ENCODE results near the gene HUWE1. TPM values are rescaled to one million over a fixed set of nuclear protein-coding genes. Genes with fewer than 3 reads are reported as not detected.
"Not testable (repeated sequence)": the region's sequence is repeated elsewhere in the genome, so short reads cannot be mapped to it uniquely, and the experiment has no call there.

Gene HUWE1
- total RNA-seq, 2 donors from 2014 or later = 116 to 169 TPM

DNA sequence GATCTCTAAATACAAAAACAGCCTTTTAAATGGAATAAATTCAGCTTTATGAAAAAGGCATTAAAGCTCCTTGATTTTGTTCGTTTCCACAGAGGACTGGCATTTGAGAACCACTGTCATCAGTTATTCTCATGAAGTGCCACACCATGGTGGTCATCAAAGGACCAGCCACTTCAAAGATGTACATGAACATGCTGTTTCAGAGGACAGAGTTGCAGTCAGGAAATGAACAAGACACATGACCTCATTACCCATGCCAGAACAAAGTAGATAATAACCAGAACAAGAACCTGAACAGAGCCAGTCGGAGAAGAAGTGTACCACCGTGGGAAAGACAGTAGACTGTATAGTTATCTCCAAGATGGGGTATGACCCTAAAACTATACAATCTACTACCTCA, 129.7 kb downstream of the HUWE1 start:
- Histone ChIP-seq H3K27ac (no peak overlapping the region), H3K4me3 (no peak overlapping the region)

DNA sequence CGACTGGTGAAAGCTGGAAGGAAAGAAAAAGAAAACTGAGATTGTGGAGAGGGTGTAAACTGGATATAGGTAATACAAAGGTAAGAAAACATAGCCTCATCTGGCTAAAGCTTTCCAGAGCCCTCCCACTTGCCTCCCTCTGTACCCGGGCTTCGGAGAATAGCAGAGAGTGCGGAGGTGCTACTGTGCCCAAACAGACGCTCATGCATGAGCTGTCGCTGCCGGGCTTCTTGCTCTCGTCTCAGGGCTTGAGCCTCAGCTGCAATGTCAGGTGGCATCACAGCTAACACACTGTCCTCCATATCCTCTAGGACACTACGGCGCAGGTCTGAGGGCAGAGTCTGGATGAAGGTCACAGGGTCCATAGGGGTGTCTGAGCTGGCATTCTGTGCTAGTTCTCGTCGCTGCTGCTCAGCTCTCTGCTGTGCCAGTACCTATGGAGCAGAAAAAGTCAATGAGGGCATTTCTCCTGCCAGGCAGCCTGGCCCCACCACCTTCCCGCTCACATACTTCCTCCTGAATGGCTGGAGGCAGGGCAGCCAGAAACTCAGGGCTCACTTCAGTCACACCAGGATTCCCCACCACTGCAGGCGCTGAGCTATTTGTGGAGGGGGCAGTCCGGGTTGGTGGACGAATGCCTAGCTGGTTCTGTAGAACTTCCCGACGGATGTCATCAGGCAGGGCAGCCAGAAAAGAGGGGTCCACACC, 135.6 kb downstream of the HUWE1 start:
- Histone ChIP-seq H3K27me3 (no peaks in the 10 kb centered on the region), H3K9ac (ENCODE audit: low read depth in 2 of 2, low read length in 2 of 2) (no peak overlapping the region), H3K4me1 (no peaks in the 10 kb centered on the region), H3K4me3 (no peak overlapping the region), H3K9me3 (no peaks in the 10 kb centered on the region), H3K36me3 (peaks cover 8% of the 10 kb centered on the region), H3K27ac (no peak overlapping the region)
- intact Hi-C loops (cut with DNase I) = no loop called here
- TF ChIP-seq CTCF (IDR thresholded peaks at IDR 0.05) = no peak
- no peak for DNase-seq

More for the DNA sequence above, 129.7 kb downstream of the HUWE1 start:
- intact Hi-C loops (cut with DNase I) = no loop called here
- Histone ChIP-seq H3K36me3 (no peaks in the 10 kb centered on the region), H3K9me3 (no peaks in the 10 kb centered on the region), H3K27me3 (no peaks in the 10 kb centered on the region), H3K4me1 (no peaks in the 10 kb centered on the region), H3K9ac (ENCODE audit: low read depth in 2 of 2, low read length in 2 of 2) (no peak overlapping the region)
- DNase-seq = no peak
- no peak for TF ChIP-seq CTCF (IDR thresholded peaks at IDR 0.05)

GRCh38 chrX:53547668-53548067, 138.9 kb downstream of the HUWE1 start:
- Histone ChIP-seq H3K4me3 (no peak overlapping the region), H3K9me3 (no peaks in the 10 kb centered on the region), H3K27me3 (no peaks in the 10 kb centered on the region), H3K4me1 (no peaks in the 10 kb centered on the region), H3K9ac (ENCODE audit: low read depth in 2 of 2, low read length in 2 of 2) (no peak overlapping the region), H3K36me3 (peaks cover 12% of the 10 kb centered on the region), H3K27ac (no peak overlapping the region)
- no peak for TF ChIP-seq CTCF (IDR thresholded peaks at IDR 0.05)
- DNase-seq = no peak
- intact Hi-C loops (cut with DNase I) = no loop called here

- no peak overlapping the region for H3K4me3 ChIP-seq
- intact Hi-C loops (cut with DNase I) = no loop called here
- no peaks in the 10 kb centered on the region for H3K9me3 ChIP-seq
- H3K27ac ChIP-seq = no peak overlapping the region
- H3K27me3 ChIP-seq = no peaks in the 10 kb centered on the region
- H3K36me3 ChIP-seq = peaks cover 12% of the 10 kb centered on the region
- no peaks in the 10 kb centered on the region for H3K4me1 ChIP-seq
- no peak for DNase-seq
- TF ChIP-seq CTCF (IDR thresholded peaks at IDR 0.05) = no peak
- no peak overlapping the region for H3K9ac ChIP-seq (ENCODE audit: low read depth in 2 of 2, low read length in 2 of 2)
These were observed 141.6 kb downstream of the HUWE1 start for GRCh38 chrX:53544936-53545335.

DNA sequence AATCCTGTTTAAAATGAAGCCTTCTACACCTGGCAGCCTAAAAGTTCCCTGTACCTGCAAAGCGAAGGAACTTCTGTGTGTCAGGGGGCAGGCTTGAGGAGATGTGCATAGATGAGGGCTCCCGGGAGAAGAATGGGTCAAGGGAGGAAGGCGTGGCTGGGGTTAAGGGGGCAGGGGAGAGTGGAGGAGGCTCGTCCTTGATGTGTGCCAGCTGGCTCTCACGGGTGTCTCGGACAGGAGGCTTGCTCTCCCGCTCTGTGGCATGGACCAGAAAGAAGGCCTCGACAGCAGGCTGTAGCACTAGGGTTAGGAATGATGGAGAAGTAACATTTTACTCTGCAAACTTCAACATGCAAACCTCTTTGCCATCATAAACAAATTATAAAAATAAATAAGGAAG, 147.7 kb downstream of the HUWE1 start:
- Histone ChIP-seq H3K27ac (no peak overlapping the region), H3K9ac (ENCODE audit: low read depth in 2 of 2, low read length in 2 of 2) (no peak overlapping the region), H3K9me3 (no peaks in the 10 kb centered on the region), H3K36me3 (no peaks in the 10 kb centered on the region), H3K27me3 (no peaks in the 10 kb centered on the region), H3K4me3 (no peak overlapping the region), H3K4me1 (no peaks in the 10 kb centered on the region)
- intact Hi-C loops (cut with DNase I) = no loop called here
- no peak for DNase-seq
- TF ChIP-seq CTCF (IDR thresholded peaks at IDR 0.05) = no peak

GRCh38 chrX:53531255-53531966, 155.1 kb downstream of the HUWE1 start:
- H3K9ac ChIP-seq (ENCODE audit: low read depth in 2 of 2, low read length in 2 of 2); H3K27ac ChIP-seq; H3K9me3 ChIP-seq; H3K36me3 ChIP-seq; H3K4me3 ChIP-seq; H3K4me1 ChIP-seq; intact Hi-C loops (cut with DNase I); H3K27me3 ChIP-seq; DNase-seq: not testable (repeated sequence)

Measured in colonic mucosa (tissue), 4 donors.